Panc1 (cell line): Measurements from ENCODE around the gene CLDN11.

Experiments used
- CTCF ChIP-seq: fragments of 450-650 bp; IDR thresholded peaks from 2 replicates; pipeline ENCODE4 v1.5.1; 2017; ENCODE audit warnings: mild to moderate bottlenecking
- POLR2AphosphoS5 ChIP-seq: IDR thresholded peaks from 2 replicates; pipeline ENCODE4 v1.6.1; 2012; ENCODE audit warnings: mild to moderate bottlenecking, low read depth, low read length, moderate library complexity

- TF ChIP-seq POLR2AphosphoS5, result no peak
- no peak for TF ChIP-seq CTCF
Observed at GRCh38 chr3:170428095-170428494, 9.4 kb downstream of the CLDN11 start.
